IMR-90 (cell line): ENCODE data around the gene TOMM6. TPM values are rescaled to one million over a fixed set of nuclear protein-coding genes. Genes with fewer than 3 reads are reported as not detected.

ENCODE experiments used
- ATAC-seq: fragments of 200-7000 bp; cut with Tn5 transposase; 2 replicates; pipeline ENCODE4 v1.9.1; 2020; ENCODE audit warnings: low read depth, mild to moderate bottlenecking, moderate library complexity
- BruUV-seq: library from RNA; stranded (reverse); fragments of 400-500 nt; replicated peaks from 2 replicates; lab custom pipeline; 2021; lab: Mats Ljungman, UMichigan
- CTCF ChIA-PET: fragments of 300-600 bp; formaldehyde crosslinking; extraction: SDS; loops from one replicate; lab custom pipeline; 2021; ENCODE audit warnings: antibody characterized with exemption; lab: Yijun Ruan, JAX
- POLR2A ChIA-PET: fragments of 300-600 bp; sonication (Branson Sonifier 250); formaldehyde crosslinking; loops from one replicate; lab custom pipeline; 2022; ENCODE audit warnings: antibody characterized with exemption; ENCODE audit not compliant: unreplicated experiment; lab: Charles Lee
- DNase-seq: peaks from one replicate; pipeline ENCODE4 v3.0.0; 2013
- H2AFZ ChIP-seq: replicated peaks from 2 replicates; pipeline ENCODE3; 2013; ENCODE audit warnings: low read length, mild to moderate bottlenecking; ENCODE audit not compliant: poor library complexity
- H2AK5ac ChIP-seq: 2 replicates; pipeline ENCODE4 v1.6.1; 2013; ENCODE audit warnings: low read depth, low read length, inconsistent platforms
- H2AK9ac ChIP-seq: replicated peaks from 2 replicates; pipeline ENCODE3; 2013; ENCODE audit warnings: mild to moderate bottlenecking, low read depth, low read length, moderate library complexity; ENCODE audit not compliant: poor library complexity
- H2BK120ac ChIP-seq: 2 replicates; pipeline ENCODE4 v1.6.1; 2013; ENCODE audit warnings: low read depth, low read length, inconsistent platforms
- H2BK15ac ChIP-seq: 3 replicates; pipeline ENCODE4 v1.6.1; 2013; ENCODE audit warnings: low read depth, low read length, inconsistent platforms
- H2BK20ac ChIP-seq: 2 replicates; pipeline ENCODE4 v1.6.1; 2013; ENCODE audit warnings: low read depth, mild to moderate bottlenecking, inconsistent platforms, low read length, moderate library complexity
- H2BK5ac ChIP-seq: 2 replicates; pipeline ENCODE4 v1.6.1; 2013; ENCODE audit warnings: mild to moderate bottlenecking, low read depth, low read length, inconsistent platforms; ENCODE audit not compliant: poor library complexity, severe bottlenecking
- H3K14ac ChIP-seq: replicated peaks from 2 replicates; pipeline ENCODE4 v1.6.1; 2013; ENCODE audit warnings: low read depth, low read length, inconsistent platforms
- H3K18ac ChIP-seq: 2 replicates; pipeline ENCODE4 v1.6.1; 2013; ENCODE audit warnings: low read depth, low read length, control low read depth
- H3K23ac ChIP-seq: 2 replicates; pipeline ENCODE4 v1.6.1; 2013; ENCODE audit warnings: low read depth, low read length, inconsistent platforms
- H3K27ac ChIP-seq: 2 replicates; pipeline ENCODE4 v1.5.1; 2013; ENCODE audit warnings: mild to moderate bottlenecking, control low read depth, low read length; ENCODE audit not compliant: insufficient read depth
- H3K27me3 ChIP-seq: 2 replicates; pipeline ENCODE4 v1.6.1; 2013; ENCODE audit warnings: low read length; ENCODE audit not compliant: control insufficient read depth, insufficient read depth
- H3K36me3 ChIP-seq: 2 replicates; pipeline ENCODE4 v1.6.1; 2013; ENCODE audit warnings: low read length, mixed read lengths; ENCODE audit not compliant: control insufficient read depth, insufficient read depth
- H3K4ac ChIP-seq: 2 replicates; pipeline ENCODE4 v1.6.1; 2013; ENCODE audit warnings: low read depth, low read length, inconsistent platforms
- H3K4me1 ChIP-seq: 2 replicates; pipeline ENCODE4 v1.6.1; 2013; ENCODE audit warnings: low read length, mixed read lengths; ENCODE audit not compliant: control insufficient read depth, insufficient read depth
- H3K4me2 ChIP-seq: 2 replicates; pipeline ENCODE4 v1.6.1; 2013; ENCODE audit warnings: low read depth, mild to moderate bottlenecking, control low read depth, low read length, moderate library complexity
- H3K4me3 ChIP-seq: 2 replicates; pipeline ENCODE4 v1.5.1; 2013; ENCODE audit warnings: low read depth, mild to moderate bottlenecking, control low read depth, low read length, moderate library complexity; ENCODE audit not compliant: insufficient read depth
- H3K56ac ChIP-seq: 2 replicates; pipeline ENCODE4 v1.6.1; 2013; ENCODE audit warnings: low read length, inconsistent platforms; ENCODE audit not compliant: insufficient read depth; ENCODE audit errors: extremely low read depth
- H3K79me1 ChIP-seq, 2 experiments: 2 replicates each; pipeline ENCODE4 v1.6.1; 2013; ENCODE audit warnings: low read length in 2 of 2, inconsistent platforms in 1 of 2, low read depth in 1 of 2
- H3K9ac ChIP-seq: 2 replicates; pipeline ENCODE4 v1.6.1; 2013; ENCODE audit warnings: low read depth, low read length, control low read depth
- H3K9me1 ChIP-seq: 2 replicates; pipeline ENCODE4 v1.6.1; 2013; ENCODE audit warnings: low read length, inconsistent platforms; ENCODE audit not compliant: insufficient read depth
- H3K9me3 ChIP-seq: 2 replicates; pipeline ENCODE4 v1.6.1; 2013; ENCODE audit warnings: low read length; ENCODE audit not compliant: control insufficient read depth, insufficient read depth
- H4K20me1 ChIP-seq: 2 replicates; pipeline ENCODE4 v1.6.1; 2013; ENCODE audit warnings: low read length, inconsistent platforms; ENCODE audit not compliant: insufficient read depth
- H4K5ac ChIP-seq: 2 replicates; pipeline ENCODE4 v1.6.1; 2013; ENCODE audit warnings: mild to moderate bottlenecking, low read depth, low read length, control low read depth
- H4K8ac ChIP-seq, 2 experiments: 2 replicates each; pipeline ENCODE4 v1.6.1; 2013; ENCODE audit warnings: low read depth in 2 of 2, low read length in 2 of 2, control low read depth in 1 of 2, inconsistent platforms in 1 of 2
- H4K91ac ChIP-seq: 2 replicates; pipeline ENCODE4 v1.6.1; 2013; ENCODE audit warnings: low read depth, low read length, inconsistent platforms; ENCODE audit not compliant: insufficient read depth
- MAFK ChIP-seq: IDR thresholded peaks from 2 replicates; pipeline ENCODE4 v1.6.1; 2012; ENCODE audit warnings: low read depth, low read length, improper control_type of control experiment
- RAD21 ChIP-seq: IDR thresholded peaks from 2 replicates; pipeline ENCODE4 v1.6.1; 2012; ENCODE audit warnings: low read length, improper control_type of control experiment
- WGBS, 2 experiments: methylation state at CpG; one replicate each; pipeline versions ENCODE4 v1.1.5 to v1.1.7; 2013; ENCODE audit warnings: missing lambda C conversion rate in 2 of 2; ENCODE audit not compliant: insufficient read length in 1 of 2; ENCODE audit errors: extremely low coverage in 2 of 2; 5-methylcytosine and 5-hydroxymethylcytosine counted together
- dilution Hi-C: fragments of 300-500 bp; cut with HindIII; formaldehyde crosslinking; loops from one replicate; pipeline ENCODE4 v1.14.3; 2018; ENCODE audit warnings: low sequenced_read_pairs; ENCODE audit not compliant: unreplicated experiment
- in situ Hi-C: fragments of 300-500 bp; cut with MboI; formaldehyde crosslinking; loops from 3 replicates; pipeline ENCODE4 v1.14.3; 2019; ENCODE audit warnings: low sequenced_read_pairs, inconsistent platforms, mixed read lengths
- intact Hi-C: fragments of 100-400 bp; cut with micrococcal nuclease; formaldehyde crosslinking; loops from 2 replicates; pipeline ENCODE4 v1.10.0; 2022
- polyA plus RNA-seq, 3 experiments: library from polyadenylated mRNA; depleted of rRNA; stranded (reverse); fragments of >200 nt; gene quantifications; 2 replicates each; pipeline ENCODE4 v1.2.3, GENCODE V29; 2012; ENCODE audit warnings: low replicate concordance in 1 of 3
- total RNA-seq: library from RNA; depleted of rRNA; stranded (reverse); fragments of >200 nt; gene quantifications from 2 replicates; pipeline ENCODE4 v1.2.3, GENCODE V29; 2012

Gene TOMM6
- total and polyA plus RNA-seq, 2 of the 4 experiments (the other 2 are of a cell fraction): 128 to 227 TPM

DNA sequence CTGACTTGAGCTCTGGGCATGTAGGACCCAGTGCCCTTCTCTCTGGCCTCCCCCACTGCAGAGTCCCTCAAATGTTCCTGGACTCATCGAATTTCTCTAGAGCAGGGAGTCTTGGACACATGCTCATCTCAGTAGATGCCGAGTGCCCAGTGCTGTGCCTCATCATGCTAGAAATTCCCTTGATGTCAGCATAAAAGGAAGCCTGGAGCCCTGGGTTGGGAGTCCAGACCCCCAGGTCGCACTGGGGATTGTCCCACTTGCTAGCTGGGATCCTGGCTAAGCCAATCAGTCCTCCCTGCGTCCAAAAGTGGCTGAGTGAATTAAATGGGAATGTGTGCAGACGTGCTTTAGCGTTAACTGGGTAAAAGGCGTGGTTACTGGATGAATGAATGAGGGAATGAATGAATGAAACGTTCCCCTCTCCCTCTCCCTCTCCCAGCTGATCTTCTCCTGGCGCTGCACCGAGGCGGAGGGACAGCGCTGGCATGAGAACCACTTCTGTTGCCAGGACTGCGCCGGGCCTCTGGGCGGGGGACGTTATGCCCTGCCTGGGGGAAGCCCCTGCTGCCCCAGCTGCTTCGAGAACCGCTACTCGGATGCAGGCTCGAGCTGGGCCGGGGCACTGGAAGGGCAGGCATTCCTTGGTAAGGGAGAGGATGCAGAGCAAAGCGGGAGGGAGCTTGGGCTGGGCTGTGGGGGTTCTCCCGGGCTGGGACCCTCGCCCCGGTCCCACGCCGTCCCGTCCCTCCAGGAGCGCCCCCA is 1.6 kb upstream of the TOMM6 start:
- Histone ChIP-seq H2BK5ac (peak overlapping the region; percentile 7), H4K5ac (peak overlapping the region; percentile 52), H3K4me1 (peaks cover 11% of the 10 kb centered on the region), H3K79me1 (peaks cover 22 to 38% of the 10 kb centered on the region in 2 experiments), H3K36me3 (peaks cover 10% of the 10 kb centered on the region), H4K8ac (peak overlapping the region; percentile 13 to 66; a peak in 2 of 4 replicates), H3K9me1 (peaks cover 3% of the 10 kb centered on the region; the same call in 1 of the 2 replicates), H3K23ac (peak overlapping the region; percentile 98), H2AK9ac (peak overlapping the region; percentile 93), H3K27ac (peak overlapping the region; percentile 42), H3K27me3 (no peaks in the 10 kb centered on the region), H3K56ac (no peak overlapping the region), H3K18ac (no peak overlapping the region), H3K9me3 (no peaks in the 10 kb centered on the region), H4K20me1 (no peaks in the 10 kb centered on the region), H3K14ac (peak overlapping the region; percentile 58), H2BK120ac (peak overlapping the region; percentile 46; the same call in 1 of the 2 replicates), H2AK5ac (peak overlapping the region; percentile 75; the same call in 1 of the 2 replicates), H4K91ac (peak overlapping the region; percentile 84), H3K4ac (peak overlapping the region; percentile 72), H3K4me3 (peak overlapping the region; percentile 97), H2BK15ac (no peak overlapping the region), H3K4me2 (peak overlapping the region; percentile 87), H3K9ac (peak overlapping the region; percentile 53), H2BK20ac (no peak overlapping the region), H2AFZ (peak overlapping the region; percentile 94)
- in situ Hi-C loops (loop anchor here (10.0 kb wide), 1 partner anchor 149 kb away; no protein-coding TSS in a partner anchor), dilution Hi-C loops (no loop called here), intact Hi-C loops (loop anchor here (2.0 to 10.0 kb wide), 3 partner anchors 135 to 429 kb away; partner anchors contain the start of genes BYSL, MED20 and MRPS10)
- POLR2A ChIA-PET: no interaction called here
- CTCF ChIA-PET: interaction anchor here (0.5 to 2.9 kb wide), 8 partner anchors 22 to 686 kb away, joined by 3 to 9 read pairs (median 4); no protein-coding TSS in a partner anchor
- no TSS peak for BruUV-seq
- 10% methylated on average over 8 of the region's 29 CpGs; no CpG with 5 or more reads in 1 of the 2 experiments for WGBS, 2 experiments
- peak; percentile 49; the same call in 1 of the 2 replicates for TF ChIP-seq MAFK
- no peak for TF ChIP-seq RAD21
- ATAC-seq: peak; percentile 34
- DNase-seq: no peak
